Omental fat pad (tissue), 4 donors: ENCODE measurements around the gene CPNE8. TPM values are rescaled to one million over a fixed set of nuclear protein-coding genes. Genes with fewer than 3 reads are reported as not detected.

ENCODE experiments used
- ATAC-seq: fragments of 150-250 bp; one replicate; pipeline ENCODE4 v1.9.1; 2016; ENCODE audit warnings: mild to moderate bottlenecking, moderate library complexity; ENCODE audit not compliant: low FRiP score
- DNase-seq: peaks from one replicate; pipeline ENCODE4 v3.0.0-alpha.2; 2019; ENCODE audit warnings: low spot score
- total RNA-seq, 4 donors: library from RNA; depleted of rRNA; stranded (reverse); fragments of >200 nt; gene quantifications; one replicate each; pipeline ENCODE4 v1.1.0, GENCODE V29; 2016
- TF ChIP-seq, protein P1 (sequence below), 3 donors: fragments of 450-650 bp; IDR thresholded peaks; one replicate each; pipeline ENCODE4 v1.5.1; 2016 to 2017; ENCODE audit warnings: antibody characterized with exemption in 3 of 3, mild to moderate bottlenecking in 3 of 3, moderate library complexity in 2 of 3

Gene CPNE8
- 10 to 100 TPM; 16.3 to 42.8 (median 27.3) TPM for total RNA-seq

DNA sequence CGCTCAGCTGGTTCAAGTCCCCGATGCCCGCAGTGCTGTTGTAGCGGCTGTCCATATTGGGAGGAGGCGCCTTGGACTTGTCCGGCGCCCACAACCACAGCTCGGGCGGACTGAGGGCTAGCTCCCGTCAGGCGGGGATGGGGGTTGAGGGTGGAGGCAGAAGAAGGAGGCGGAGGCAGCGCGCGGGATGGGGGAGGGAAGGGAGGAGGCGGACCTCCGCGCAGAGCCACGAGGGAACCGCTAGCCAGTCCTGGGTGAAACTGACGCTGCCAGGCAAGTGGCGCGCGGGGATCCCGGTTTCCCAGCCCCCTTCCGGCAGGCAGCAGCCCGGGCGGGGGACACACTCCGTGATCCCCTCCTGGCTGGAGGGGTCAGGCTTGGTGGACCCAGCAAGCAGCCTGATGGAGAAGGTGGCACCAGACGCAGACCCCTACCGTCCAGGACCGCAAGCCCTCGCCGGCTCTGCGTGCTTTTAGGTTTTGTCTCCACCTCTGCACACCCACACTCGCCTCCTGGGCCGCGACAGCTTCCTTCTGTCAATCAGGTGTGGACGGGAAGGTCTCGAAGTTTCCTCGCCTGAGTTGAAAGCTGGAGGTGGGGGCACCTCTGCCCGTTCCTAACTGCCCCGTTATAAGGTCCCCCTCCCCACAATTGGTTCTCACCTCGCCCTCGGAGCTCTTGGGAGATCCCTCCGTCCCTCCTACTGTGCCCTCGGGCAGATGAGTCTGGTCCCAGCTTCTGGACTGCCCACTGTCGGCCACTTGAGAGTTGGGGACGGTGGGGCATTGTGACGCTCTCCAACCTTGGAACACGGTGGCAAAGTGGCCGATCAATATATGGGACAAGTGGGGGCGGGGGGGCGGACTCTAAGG lies at the start of gene CPNE8:
CPNE8 (minus strand) TSS at position 112 of the 872 bp plus-strand sequence; CDS start at position 55, 57 bp downstream.
- TF ChIP-seq, protein P1, sequence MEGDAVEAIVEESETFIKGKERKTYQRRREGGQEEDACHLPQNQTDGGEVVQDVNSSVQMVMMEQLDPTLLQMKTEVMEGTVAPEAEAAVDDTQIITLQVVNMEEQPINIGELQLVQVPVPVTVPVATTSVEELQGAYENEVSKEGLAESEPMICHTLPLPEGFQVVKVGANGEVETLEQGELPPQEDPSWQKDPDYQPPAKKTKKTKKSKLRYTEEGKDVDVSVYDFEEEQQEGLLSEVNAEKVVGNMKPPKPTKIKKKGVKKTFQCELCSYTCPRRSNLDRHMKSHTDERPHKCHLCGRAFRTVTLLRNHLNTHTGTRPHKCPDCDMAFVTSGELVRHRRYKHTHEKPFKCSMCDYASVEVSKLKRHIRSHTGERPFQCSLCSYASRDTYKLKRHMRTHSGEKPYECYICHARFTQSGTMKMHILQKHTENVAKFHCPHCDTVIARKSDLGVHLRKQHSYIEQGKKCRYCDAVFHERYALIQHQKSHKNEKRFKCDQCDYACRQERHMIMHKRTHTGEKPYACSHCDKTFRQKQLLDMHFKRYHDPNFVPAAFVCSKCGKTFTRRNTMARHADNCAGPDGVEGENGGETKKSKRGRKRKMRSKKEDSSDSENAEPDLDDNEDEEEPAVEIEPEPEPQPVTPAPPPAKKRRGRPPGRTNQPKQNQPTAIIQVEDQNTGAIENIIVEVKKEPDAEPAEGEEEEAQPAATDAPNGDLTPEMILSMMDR (IDR thresholded peaks at IDR 0.05): no peak
- DNase-seq (peak; percentile 55), ATAC-seq (peak; percentile 76)

DNA sequence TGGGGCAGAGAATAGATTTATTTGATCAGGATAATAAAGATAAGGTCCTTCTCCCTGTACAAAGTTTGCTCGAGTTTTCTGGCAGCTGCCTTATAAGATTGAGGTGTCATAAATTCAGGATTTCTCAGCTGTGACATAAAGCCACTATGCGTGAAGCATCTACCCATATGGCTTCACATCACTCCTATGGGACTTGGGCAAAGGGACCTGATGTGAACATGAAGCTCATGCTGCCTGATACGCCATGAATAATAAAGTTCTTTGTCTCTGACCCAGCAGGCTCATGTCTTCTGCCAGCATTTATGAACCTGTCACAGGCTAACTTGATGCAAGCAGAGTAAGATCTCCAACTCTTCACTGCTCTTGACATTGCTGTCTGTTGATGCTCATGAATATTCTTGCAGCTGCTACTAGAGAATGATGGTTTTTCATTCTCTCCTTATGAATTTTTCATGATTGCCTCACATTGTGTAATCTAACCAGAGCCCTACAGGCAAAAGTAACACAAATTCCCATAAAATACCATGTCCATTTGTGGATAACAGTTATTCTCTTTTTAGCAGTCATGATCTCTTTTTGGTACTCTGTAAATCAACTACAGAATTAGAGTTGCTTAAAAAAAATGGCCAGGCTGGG lies 49.0 kb upstream of the CPNE8 start:
- TF ChIP-seq, protein P1 (IDR thresholded peaks at IDR 0.05): no peak
- DNase-seq (no peak), ATAC-seq (no peak)

DNA sequence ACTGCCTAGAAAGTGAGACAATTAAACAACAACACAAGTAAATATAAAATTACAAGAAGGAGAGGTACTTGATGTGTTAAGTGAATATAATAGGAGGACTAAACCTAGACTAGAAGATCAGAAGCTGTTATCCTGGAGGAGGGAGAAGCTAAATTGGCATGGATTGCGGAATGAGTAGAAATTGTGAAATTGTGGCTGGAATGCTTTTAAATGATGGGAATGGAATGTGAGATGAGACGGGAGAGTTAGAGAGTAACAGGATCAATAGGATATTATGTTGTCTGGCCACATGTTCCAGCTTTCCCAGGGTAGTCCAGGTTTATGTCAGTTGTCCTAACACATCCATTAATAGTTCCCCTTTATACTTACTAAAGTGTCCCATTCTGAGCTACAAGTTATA lies 44.0 kb upstream of the CPNE8 start:
- TF ChIP-seq, protein P1 (IDR thresholded peaks at IDR 0.05): no peak
- no peak for DNase-seq
- no peak for ATAC-seq

DNA sequence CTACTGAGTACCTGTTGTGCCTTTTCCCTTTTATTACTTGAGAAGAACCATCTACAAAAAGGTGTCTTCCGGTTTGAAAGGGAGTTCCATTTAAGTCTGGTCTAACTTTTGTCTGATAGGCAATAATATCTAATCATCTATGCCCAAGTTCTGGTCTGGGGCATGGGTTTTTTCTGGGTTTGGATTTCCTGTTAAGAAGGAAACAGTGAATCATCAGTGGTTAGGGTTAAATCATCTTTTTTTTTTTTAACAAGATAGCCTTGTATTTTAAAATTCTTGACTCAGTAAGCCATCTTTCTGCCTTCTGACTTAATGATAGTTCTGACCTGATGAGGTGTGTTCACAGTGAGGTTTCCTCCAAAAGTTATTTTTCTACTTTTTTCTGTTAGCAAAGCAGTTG lies 29.3 kb upstream of the CPNE8 start:
- ATAC-seq: no peak
- TF ChIP-seq, protein P1 (IDR thresholded peaks at IDR 0.05): no peak
- no peak for DNase-seq

DNA sequence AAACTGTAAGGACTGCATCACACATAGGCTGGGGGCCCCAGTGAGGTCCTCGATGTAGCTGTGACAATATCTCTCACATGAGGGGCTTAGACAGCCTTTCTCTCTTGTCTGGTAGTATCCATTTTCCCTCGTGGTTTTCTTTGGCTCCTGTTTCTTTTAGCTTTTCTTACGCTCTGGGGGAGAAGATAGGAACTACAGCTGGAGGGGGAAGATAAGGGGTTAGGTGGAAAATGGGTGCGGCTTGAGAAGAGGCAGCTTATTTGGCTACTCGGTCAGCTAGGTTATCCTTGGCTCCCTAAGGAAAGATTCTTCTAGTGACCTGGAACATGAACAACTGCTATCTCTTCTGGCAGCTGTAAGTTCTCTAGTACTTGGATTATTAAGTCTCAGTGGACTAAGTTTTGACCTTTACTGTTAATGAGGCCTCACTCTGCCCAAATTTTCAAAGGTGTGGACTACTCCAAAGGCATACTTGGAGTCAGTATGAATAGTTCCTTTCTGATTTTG lies 28.7 kb upstream of the CPNE8 start:
- no peak for DNase-seq
- TF ChIP-seq, protein P1 (IDR thresholded peaks at IDR 0.05): no peak
- no peak for ATAC-seq

DNA sequence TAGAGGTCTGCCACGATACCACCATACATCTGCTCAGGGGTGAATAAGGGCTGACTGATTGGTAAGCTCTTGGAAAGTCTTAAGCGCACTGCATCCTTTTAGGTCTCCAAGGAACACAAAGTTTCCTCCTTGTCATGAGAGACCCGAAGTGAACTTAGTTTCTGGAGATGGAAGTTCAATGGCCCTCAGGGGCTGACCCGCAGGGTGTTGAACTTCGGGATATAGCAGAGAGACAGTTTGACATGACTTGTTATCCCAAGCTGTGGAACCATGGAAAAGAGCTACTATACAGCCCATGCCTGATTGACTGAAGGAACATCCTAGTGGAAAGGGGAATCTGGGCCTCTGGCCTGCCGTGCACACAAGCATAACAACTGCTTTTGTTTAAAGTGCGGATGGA lies 26.9 kb upstream of the CPNE8 start:
- TF ChIP-seq, protein P1 (IDR thresholded peaks at IDR 0.05): no peak
- ATAC-seq: no peak
- DNase-seq: no peak
